Measurements from ENCODE around the gene ZCWPW1. TPM values are rescaled to one million over a fixed set of nuclear protein-coding genes. Genes with fewer than 3 reads are reported as not detected.

ZCWPW1 gene
- total and polyA plus RNA-seq, 12 donors, result 3.3 to 7.5 (median 4.2) TPM

DNA sequence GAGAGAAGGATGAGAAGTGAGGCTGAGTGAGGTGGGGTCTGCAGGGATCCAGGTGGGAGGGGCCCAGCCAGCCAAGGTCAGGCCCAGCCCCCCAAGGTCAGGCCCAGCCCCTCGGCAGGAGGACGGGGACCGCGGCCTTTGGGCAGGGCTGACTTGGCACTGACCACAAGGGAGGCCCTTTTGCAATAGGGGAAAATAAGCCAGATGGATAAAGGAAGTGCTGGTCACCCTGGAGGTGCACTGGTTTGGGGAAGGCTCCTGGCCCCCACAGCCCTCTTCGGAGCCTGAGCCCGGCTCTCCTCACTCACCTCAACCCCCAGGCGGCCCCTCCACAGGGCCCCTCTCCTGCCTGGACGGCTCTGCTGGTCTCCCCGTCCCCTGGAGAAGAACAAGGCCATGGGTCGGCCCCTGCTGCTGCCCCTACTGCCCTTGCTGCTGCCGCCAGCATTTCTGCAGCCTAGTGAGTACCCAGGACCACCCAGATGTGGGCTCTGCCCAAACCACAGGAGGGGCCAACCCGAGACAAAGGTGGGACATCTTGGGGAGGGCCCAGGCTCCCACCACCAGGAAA lies 55.2 kb downstream of the ZCWPW1 start, which contains the start of gene PILRA:
PILRA (plus strand) TSS at position 227 of the 571 bp plus-strand sequence; CDS start at position 397, 170 bp downstream.
- DNase-seq, result no peak
- H3K4me3 ChIP-seq, result peak within 1 kb of the TSS in 5 of 10 donors; percentile 1 to 57 (median 13)
- H3K9me3 ChIP-seq, result no peaks in the 10 kb centered on the region
- intact Hi-C loops (cut with DNase I), result no loop called here
- 59 to 67% methylated on average over 12 of the region's 12 CpGs for WGBS, 2 donors
- TF ChIP-seq, protein P1, sequence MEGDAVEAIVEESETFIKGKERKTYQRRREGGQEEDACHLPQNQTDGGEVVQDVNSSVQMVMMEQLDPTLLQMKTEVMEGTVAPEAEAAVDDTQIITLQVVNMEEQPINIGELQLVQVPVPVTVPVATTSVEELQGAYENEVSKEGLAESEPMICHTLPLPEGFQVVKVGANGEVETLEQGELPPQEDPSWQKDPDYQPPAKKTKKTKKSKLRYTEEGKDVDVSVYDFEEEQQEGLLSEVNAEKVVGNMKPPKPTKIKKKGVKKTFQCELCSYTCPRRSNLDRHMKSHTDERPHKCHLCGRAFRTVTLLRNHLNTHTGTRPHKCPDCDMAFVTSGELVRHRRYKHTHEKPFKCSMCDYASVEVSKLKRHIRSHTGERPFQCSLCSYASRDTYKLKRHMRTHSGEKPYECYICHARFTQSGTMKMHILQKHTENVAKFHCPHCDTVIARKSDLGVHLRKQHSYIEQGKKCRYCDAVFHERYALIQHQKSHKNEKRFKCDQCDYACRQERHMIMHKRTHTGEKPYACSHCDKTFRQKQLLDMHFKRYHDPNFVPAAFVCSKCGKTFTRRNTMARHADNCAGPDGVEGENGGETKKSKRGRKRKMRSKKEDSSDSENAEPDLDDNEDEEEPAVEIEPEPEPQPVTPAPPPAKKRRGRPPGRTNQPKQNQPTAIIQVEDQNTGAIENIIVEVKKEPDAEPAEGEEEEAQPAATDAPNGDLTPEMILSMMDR (IDR thresholded peaks at IDR 0.05), result no peak
- peaks cover 0 to 24% (median 0%) of the 10 kb centered on the region in 9 donors for H3K36me3 ChIP-seq
- ATAC-seq, result peak in 7 of 8 donors; percentile 43 to 68 (median 52)
- peak within 1 kb of the TSS in 6 of 10 donors; percentile 43 to 95 (median 54) for H3K27ac ChIP-seq
- H3K4me1 ChIP-seq, result peaks cover 0 to 66% (median 0%) of the 10 kb centered on the region in 9 donors
- H3K27me3 ChIP-seq, result no peaks in the 10 kb centered on the region

DNA sequence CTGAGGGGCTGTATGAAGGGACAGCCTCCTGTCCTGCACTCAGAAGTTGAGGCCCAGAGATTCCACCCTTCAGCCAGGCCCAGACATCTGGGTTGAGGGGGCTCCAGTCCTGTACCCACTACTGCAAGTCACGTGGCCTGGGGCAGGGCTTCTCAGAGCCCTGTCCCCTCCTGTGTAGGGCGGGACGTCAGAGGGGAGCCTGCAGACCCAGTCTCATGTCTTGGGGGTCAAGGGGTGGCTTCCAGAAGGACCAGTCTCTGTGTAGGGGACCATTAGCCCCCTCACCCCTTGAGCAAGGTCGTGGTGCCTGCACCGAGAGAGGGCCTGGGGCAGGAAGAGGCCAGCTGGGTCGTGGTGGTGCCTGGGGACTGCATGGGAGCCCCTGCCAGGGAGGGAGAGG lies 55.8 kb downstream of the ZCWPW1 start:
- 67 to 74% methylated on average over 6 of the region's 6 CpGs for WGBS, 2 donors
- H3K36me3 ChIP-seq, result peaks cover 0 to 24% (median 0%) of the 10 kb centered on the region in 9 donors
- DNase-seq, result no peak
- H3K9me3 ChIP-seq, result no peaks in the 10 kb centered on the region
- intact Hi-C loops (cut with DNase I), result no loop called here
- TF ChIP-seq, protein P1 (IDR thresholded peaks at IDR 0.05), result no peak
- H3K27me3 ChIP-seq, result no peaks in the 10 kb centered on the region
- peak overlapping the region in 6 of 10 donors; percentile 43 to 95 (median 54) for H3K27ac ChIP-seq
- peaks cover 0 to 66% (median 0%) of the 10 kb centered on the region in 9 donors for H3K4me1 ChIP-seq
- peak overlapping the region in 1 of 10 donors; percentile 57 for H3K4me3 ChIP-seq
- ATAC-seq, result peak in 1 of 8 donors; percentile 19

DNA sequence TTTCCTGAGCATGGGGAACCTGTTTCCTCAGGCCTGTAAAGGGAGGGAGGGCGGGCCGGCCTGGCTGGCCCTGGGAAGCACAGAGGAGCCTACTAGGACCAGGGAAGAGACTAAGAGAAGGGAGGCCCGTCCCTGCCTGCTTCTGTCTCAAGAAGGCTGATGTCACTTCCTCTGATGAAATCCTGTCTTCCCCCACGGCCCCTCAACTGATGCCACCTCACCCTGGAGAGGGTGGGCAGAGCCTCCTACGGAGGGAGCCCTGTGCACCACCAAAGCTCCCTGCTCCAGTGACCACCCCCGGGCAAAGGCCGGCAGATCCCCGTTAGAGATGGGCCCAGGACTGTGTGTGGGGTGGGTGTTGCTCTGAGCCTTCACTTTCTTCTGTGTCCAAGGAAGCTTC lies 56.2 kb downstream of the ZCWPW1 start:
- peaks cover 0 to 24% (median 0%) of the 10 kb centered on the region in 9 donors for H3K36me3 ChIP-seq
- peak overlapping the region in 6 of 10 donors; percentile 43 to 95 (median 54) for H3K27ac ChIP-seq
- peak overlapping the region in 1 of 10 donors; percentile 57 for H3K4me3 ChIP-seq
- intact Hi-C loops (cut with DNase I), result no loop called here
- no peaks in the 10 kb centered on the region for H3K27me3 ChIP-seq
- ATAC-seq, result peak in 6 of 8 donors; percentile 18 to 51 (median 32)
- no peaks in the 10 kb centered on the region for H3K9me3 ChIP-seq
- TF ChIP-seq, protein P1 (IDR thresholded peaks at IDR 0.05), result no peak
- 53 to 65% methylated on average over 8 of the region's 8 CpGs for WGBS, 2 donors
- H3K4me1 ChIP-seq, result peaks cover 0 to 66% (median 0%) of the 10 kb centered on the region in 9 donors
- no peak for DNase-seq

DNA sequence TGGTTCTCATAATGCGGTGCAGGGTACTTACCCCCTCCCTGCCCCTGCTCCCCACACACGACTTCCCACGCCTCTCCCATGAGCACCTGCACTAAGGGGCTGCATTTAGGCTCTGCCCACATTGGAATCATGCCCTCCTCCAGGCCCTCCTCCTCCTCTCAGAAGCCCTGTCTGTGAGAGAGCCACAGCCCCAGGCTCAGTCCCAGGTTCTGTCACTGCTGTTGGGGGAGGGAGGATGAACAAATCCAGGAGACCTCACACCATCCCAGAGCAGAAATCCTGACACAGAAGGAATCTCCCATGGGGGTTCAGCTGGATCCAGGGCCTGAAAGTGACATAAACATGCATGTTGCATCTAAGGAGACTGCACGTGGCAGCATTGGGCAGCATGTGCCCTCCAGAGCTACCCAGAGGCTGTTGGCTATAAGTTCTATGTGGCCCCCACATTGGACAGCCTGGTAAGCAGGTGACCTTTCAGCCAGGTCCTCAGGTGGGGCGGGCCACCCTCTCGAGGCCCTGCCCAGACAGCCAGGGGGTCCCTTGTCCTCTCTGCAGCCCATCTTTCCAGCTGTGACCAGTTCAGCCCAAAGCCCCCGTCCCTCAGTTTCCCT lies 56.8 kb downstream of the ZCWPW1 start:
- intact Hi-C loops (cut with DNase I), result no loop called here
- TF ChIP-seq, protein P1 (IDR thresholded peaks at IDR 0.05), result no peak
- Histone ChIP-seq H3K4me3 (no peak overlapping the region), H3K9me3 (no peaks in the 10 kb centered on the region), H3K27ac (peak overlapping the region in 4 of 10 donors; percentile 48 to 95 (median 66)), H3K4me1 (peaks cover 0 to 72% (median 0%) of the 10 kb centered on the region in 9 donors), H3K36me3 (peaks cover 0 to 23% (median 0%) of the 10 kb centered on the region in 9 donors), H3K27me3 (no peaks in the 10 kb centered on the region)
- WGBS, 2 donors, result 78 to 82% methylated on average over 7 of the region's 7 CpGs
- ATAC-seq (no peak), DNase-seq (no peak)
